HEK293 (cell line): ENCODE measurements around the gene KRT5.

Experiments
- BCL11A ChIP-seq: fragments of 450-650 bp; formaldehyde crosslinking; IDR thresholded peaks from 2 replicates; pipeline ENCODE4 v1.5.1; 2016; ENCODE audit warnings: low read depth, missing biosample characterization, missing genetic modification characterization
- EGR2 ChIP-seq: fragments of 450-650 bp; formaldehyde crosslinking; IDR thresholded peaks from 2 replicates; pipeline ENCODE4 v1.5.1; 2016; ENCODE audit warnings: low read depth, missing biosample characterization, missing genetic modification characterization
- HOXA7 ChIP-seq: sonication (generic); formaldehyde crosslinking; IDR thresholded peaks from 2 replicates; pipeline ENCODE4 v1.8.1; 2022; ENCODE audit warnings: missing genetic modification reagents, borderline replicate concordance
- OVOL3 ChIP-seq: fragments of 450-650 bp; formaldehyde crosslinking; IDR thresholded peaks from 2 replicates; pipeline ENCODE4 v1.5.1; 2016; ENCODE audit warnings: missing biosample characterization, missing genetic modification characterization
- SETDB1 ChIP-seq: IDR thresholded peaks from one replicate; pipeline ENCODE4 v1.6.1; 2017; ENCODE audit warnings: mild to moderate bottlenecking, low read length, moderate library complexity, mixed read lengths; ENCODE audit not compliant: insufficient read length
- SP2 ChIP-seq: fragments of 450-650 bp; formaldehyde crosslinking; IDR thresholded peaks from 2 replicates; pipeline ENCODE4 v1.5.1; 2016; ENCODE audit warnings: missing biosample characterization, missing genetic modification characterization
- TRIM28 ChIP-seq: IDR thresholded peaks from 2 replicates; pipeline ENCODE4 v1.6.1; 2011; ENCODE audit warnings: low read length, control low read depth, borderline replicate concordance
- WT1 ChIP-seq: fragments of 450-650 bp; formaldehyde crosslinking; IDR thresholded peaks from 2 replicates; pipeline ENCODE4 v1.5.1; 2016; ENCODE audit warnings: missing biosample characterization, missing genetic modification characterization
- YY1 ChIP-seq: fragments of 450-650 bp; formaldehyde crosslinking; IDR thresholded peaks from 2 replicates; pipeline ENCODE4 v1.5.1; 2018; ENCODE audit warnings: missing biosample characterization, missing genetic modification characterization
- YY2 ChIP-seq: fragments of 450-650 bp; formaldehyde crosslinking; IDR thresholded peaks from 2 replicates; pipeline ENCODE4 v1.5.1; 2016; ENCODE audit warnings: missing biosample characterization, missing genetic modification characterization
- ZFP69B ChIP-seq: fragments of 450-650 bp; formaldehyde crosslinking; IDR thresholded peaks from 2 replicates; pipeline ENCODE4 v1.5.1; 2016; ENCODE audit warnings: missing biosample characterization, missing genetic modification characterization
- ZNF114 ChIP-seq: fragments of 450-650 bp; formaldehyde crosslinking; IDR thresholded peaks from 2 replicates; pipeline ENCODE4 v1.5.0; 2017; ENCODE audit warnings: missing biosample characterization, missing genetic modification characterization
- ZNF155 ChIP-seq: fragments of 450-650 bp; formaldehyde crosslinking; IDR thresholded peaks from 2 replicates; pipeline ENCODE4 v1.5.1; 2016; ENCODE audit warnings: missing biosample characterization, missing genetic modification characterization
- ZNF223 ChIP-seq: fragments of 450-650 bp; formaldehyde crosslinking; IDR thresholded peaks from 2 replicates; pipeline ENCODE4 v1.5.1; 2016; ENCODE audit warnings: missing biosample characterization, missing genetic modification characterization
- ZNF324 ChIP-seq: fragments of 450-650 bp; formaldehyde crosslinking; IDR thresholded peaks from 2 replicates; pipeline ENCODE4 v1.5.1; 2016; ENCODE audit warnings: missing biosample characterization, missing genetic modification characterization
- ZNF366 ChIP-seq: fragments of 450-650 bp; formaldehyde crosslinking; conservative IDR thresholded peaks from 2 replicates; pipeline ENCODE4 v1.5.1; 2016; ENCODE audit warnings: missing biosample characterization, missing genetic modification characterization
- ZNF560 ChIP-seq: fragments of 450-650 bp; formaldehyde crosslinking; IDR thresholded peaks from 2 replicates; pipeline ENCODE4 v1.5.1; 2017; ENCODE audit warnings: missing biosample characterization, missing genetic modification characterization, borderline replicate concordance
- ZNF561 ChIP-seq: fragments of 450-650 bp; IDR thresholded peaks from 2 replicates; pipeline ENCODE4 v1.5.1; 2018; ENCODE audit warnings: missing biosample characterization, missing genetic modification characterization, borderline replicate concordance
- ZNF624 ChIP-seq: fragments of 450-650 bp; formaldehyde crosslinking; IDR thresholded peaks from 2 replicates; pipeline ENCODE4 v1.5.1; 2017; ENCODE audit warnings: missing biosample characterization, missing genetic modification characterization
- ZNF768 ChIP-seq: fragments of 450-650 bp; formaldehyde crosslinking; IDR thresholded peaks from 2 replicates; pipeline ENCODE4 v1.5.1; 2018; ENCODE audit warnings: missing biosample characterization, mild to moderate bottlenecking, missing genetic modification characterization
- ZNF785 ChIP-seq: fragments of 450-650 bp; formaldehyde crosslinking; IDR thresholded peaks from 2 replicates; pipeline ENCODE4 v1.5.1; 2016; ENCODE audit warnings: missing biosample characterization, missing genetic modification characterization
- TF ChIP-seq, protein P1 (sequence below): fragments of 450-650 bp; formaldehyde crosslinking; IDR thresholded peaks from 2 replicates; pipeline ENCODE4 v1.5.1; 2016; ENCODE audit warnings: missing biosample characterization, missing genetic modification characterization, borderline replicate concordance
- TF ChIP-seq, protein P2 (sequence below): fragments of 450-650 bp; formaldehyde crosslinking; IDR thresholded peaks from 2 replicates; pipeline ENCODE4 v1.5.1; 2016; ENCODE audit warnings: missing biosample characterization, missing genetic modification characterization, borderline replicate concordance
- TF ChIP-seq, protein P3 (sequence below): fragments of 450-650 bp; formaldehyde crosslinking; IDR thresholded peaks from 2 replicates; pipeline ENCODE4 v1.5.1; 2016; ENCODE audit warnings: missing biosample characterization, missing genetic modification characterization
- TF ChIP-seq, protein P4 (sequence below): fragments of 450-650 bp; formaldehyde crosslinking; IDR thresholded peaks from 2 replicates; pipeline ENCODE4 v1.5.1; 2016; ENCODE audit warnings: missing biosample characterization, missing genetic modification characterization, low read depth
- TF ChIP-seq, protein P5 (sequence below): fragments of 450-650 bp; formaldehyde crosslinking; IDR thresholded peaks from 2 replicates; pipeline ENCODE4 v1.5.1; 2016; ENCODE audit warnings: missing biosample characterization, missing genetic modification characterization, low read depth

KRT5 gene

DNA sequence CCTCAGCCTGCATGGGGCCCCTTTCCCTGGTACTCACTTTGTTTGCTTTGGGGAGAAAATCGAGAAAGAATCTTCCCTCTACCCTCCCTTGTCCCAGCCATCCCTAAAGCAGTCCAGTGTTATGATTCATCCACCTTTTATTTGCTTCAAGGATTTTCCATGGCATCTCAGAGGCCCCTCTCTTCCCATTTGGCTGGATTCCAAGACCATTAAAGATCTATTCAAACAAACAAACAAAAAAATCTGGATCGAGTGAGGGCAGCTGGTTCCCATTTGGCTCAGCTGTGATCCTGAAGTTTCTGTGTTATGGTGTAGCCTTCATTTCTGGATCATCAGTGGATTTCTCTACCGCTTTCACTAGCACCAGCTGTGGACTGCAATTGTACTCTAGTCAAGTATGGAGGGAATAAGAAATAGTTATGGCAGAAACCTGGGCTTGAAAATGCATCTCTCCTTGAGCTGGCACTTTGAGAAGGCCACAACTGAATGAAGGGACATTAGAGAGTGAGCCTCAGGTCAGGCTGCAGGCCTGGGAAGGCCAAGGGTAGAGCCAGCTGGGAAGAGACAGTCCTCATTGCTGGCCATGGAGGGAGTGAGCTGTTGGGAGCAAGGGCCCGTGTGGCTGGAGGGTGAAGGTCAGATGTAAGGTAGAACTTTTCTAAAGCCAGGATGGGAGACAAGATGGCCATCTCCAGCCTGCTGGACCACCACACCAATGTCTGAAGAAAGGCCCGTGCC, 19.1 kb upstream of the KRT5 start (continued):
- TF ChIP-seq, protein P1, sequence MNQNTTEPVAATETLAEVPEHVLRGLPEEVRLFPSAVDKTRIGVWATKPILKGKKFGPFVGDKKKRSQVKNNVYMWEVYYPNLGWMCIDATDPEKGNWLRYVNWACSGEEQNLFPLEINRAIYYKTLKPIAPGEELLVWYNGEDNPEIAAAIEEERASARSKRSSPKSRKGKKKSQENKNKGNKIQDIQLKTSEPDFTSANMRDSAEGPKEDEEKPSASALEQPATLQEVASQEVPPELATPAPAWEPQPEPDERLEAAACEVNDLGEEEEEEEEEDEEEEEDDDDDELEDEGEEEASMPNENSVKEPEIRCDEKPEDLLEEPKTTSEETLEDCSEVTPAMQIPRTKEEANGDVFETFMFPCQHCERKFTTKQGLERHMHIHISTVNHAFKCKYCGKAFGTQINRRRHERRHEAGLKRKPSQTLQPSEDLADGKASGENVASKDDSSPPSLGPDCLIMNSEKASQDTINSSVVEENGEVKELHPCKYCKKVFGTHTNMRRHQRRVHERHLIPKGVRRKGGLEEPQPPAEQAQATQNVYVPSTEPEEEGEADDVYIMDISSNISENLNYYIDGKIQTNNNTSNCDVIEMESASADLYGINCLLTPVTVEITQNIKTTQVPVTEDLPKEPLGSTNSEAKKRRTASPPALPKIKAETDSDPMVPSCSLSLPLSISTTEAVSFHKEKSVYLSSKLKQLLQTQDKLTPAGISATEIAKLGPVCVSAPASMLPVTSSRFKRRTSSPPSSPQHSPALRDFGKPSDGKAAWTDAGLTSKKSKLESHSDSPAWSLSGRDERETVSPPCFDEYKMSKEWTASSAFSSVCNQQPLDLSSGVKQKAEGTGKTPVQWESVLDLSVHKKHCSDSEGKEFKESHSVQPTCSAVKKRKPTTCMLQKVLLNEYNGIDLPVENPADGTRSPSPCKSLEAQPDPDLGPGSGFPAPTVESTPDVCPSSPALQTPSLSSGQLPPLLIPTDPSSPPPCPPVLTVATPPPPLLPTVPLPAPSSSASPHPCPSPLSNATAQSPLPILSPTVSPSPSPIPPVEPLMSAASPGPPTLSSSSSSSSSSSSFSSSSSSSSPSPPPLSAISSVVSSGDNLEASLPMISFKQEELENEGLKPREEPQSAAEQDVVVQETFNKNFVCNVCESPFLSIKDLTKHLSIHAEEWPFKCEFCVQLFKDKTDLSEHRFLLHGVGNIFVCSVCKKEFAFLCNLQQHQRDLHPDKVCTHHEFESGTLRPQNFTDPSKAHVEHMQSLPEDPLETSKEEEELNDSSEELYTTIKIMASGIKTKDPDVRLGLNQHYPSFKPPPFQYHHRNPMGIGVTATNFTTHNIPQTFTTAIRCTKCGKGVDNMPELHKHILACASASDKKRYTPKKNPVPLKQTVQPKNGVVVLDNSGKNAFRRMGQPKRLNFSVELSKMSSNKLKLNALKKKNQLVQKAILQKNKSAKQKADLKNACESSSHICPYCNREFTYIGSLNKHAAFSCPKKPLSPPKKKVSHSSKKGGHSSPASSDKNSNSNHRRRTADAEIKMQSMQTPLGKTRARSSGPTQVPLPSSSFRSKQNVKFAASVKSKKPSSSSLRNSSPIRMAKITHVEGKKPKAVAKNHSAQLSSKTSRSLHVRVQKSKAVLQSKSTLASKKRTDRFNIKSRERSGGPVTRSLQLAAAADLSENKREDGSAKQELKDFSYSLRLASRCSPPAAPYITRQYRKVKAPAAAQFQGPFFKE (tag by site-specific recombination), result no peak
- TF ChIP-seq SP2 (tag by site-specific recombination) (no peak), HOXA7 (CRISPR knock-in tag) (no peak), ZNF768 (no peak), YY2 (tag by site-specific recombination) (no peak), BCL11A (tag by site-specific recombination) (no peak), EGR2 (tag by site-specific recombination) (no peak), ZNF785 (no peak), ZNF223 (tag by site-specific recombination) (no peak), ZNF114 (no peak), ZNF561 (no peak), ZNF560 (tag by site-specific recombination) (no peak), ZNF624 (tag by site-specific recombination) (no peak), ZNF155 (tag by site-specific recombination) (no peak), OVOL3 (tag by site-specific recombination) (no peak), TRIM28 (no peak), YY1 (no peak), ZNF324 (no peak), ZNF366 (tag by site-specific recombination) (peak; percentile 59; the same call in 1 of the 2 replicates), ZFP69B (no peak), SETDB1 (no peak), WT1 (tag by site-specific recombination) (peak; percentile 62)
- TF ChIP-seq, protein P2, sequence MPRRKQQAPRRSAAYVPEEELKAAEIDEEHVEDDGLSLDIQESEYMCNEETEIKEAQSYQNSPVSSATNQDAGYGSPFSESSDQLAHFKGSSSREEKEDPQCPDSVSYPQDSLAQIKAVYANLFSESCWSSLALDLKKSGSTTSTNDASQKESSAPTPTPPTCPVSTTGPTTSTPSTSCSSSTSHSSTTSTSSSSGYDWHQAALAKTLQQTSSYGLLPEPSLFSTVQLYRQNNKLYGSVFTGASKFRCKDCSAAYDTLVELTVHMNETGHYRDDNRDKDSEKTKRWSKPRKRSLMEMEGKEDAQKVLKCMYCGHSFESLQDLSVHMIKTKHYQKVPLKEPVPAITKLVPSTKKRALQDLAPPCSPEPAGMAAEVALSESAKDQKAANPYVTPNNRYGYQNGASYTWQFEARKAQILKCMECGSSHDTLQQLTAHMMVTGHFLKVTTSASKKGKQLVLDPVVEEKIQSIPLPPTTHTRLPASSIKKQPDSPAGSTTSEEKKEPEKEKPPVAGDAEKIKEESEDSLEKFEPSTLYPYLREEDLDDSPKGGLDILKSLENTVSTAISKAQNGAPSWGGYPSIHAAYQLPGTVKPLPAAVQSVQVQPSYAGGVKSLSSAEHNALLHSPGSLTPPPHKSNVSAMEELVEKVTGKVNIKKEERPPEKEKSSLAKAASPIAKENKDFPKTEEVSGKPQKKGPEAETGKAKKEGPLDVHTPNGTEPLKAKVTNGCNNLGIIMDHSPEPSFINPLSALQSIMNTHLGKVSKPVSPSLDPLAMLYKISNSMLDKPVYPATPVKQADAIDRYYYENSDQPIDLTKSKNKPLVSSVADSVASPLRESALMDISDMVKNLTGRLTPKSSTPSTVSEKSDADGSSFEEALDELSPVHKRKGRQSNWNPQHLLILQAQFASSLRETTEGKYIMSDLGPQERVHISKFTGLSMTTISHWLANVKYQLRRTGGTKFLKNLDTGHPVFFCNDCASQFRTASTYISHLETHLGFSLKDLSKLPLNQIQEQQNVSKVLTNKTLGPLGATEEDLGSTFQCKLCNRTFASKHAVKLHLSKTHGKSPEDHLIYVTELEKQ (tag by site-specific recombination), result peak; percentile 66; the same call in 1 of the 2 replicates
- TF ChIP-seq, protein P3, sequence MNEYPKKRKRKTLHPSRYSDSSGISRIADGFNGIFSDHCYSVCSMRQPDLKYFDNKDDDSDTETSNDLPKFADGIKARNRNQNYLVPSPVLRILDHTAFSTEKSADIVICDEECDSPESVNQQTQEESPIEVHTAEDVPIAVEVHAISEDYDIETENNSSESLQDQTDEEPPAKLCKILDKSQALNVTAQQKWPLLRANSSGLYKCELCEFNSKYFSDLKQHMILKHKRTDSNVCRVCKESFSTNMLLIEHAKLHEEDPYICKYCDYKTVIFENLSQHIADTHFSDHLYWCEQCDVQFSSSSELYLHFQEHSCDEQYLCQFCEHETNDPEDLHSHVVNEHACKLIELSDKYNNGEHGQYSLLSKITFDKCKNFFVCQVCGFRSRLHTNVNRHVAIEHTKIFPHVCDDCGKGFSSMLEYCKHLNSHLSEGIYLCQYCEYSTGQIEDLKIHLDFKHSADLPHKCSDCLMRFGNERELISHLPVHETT (tag by site-specific recombination), result no peak
- TF ChIP-seq, protein P4, sequence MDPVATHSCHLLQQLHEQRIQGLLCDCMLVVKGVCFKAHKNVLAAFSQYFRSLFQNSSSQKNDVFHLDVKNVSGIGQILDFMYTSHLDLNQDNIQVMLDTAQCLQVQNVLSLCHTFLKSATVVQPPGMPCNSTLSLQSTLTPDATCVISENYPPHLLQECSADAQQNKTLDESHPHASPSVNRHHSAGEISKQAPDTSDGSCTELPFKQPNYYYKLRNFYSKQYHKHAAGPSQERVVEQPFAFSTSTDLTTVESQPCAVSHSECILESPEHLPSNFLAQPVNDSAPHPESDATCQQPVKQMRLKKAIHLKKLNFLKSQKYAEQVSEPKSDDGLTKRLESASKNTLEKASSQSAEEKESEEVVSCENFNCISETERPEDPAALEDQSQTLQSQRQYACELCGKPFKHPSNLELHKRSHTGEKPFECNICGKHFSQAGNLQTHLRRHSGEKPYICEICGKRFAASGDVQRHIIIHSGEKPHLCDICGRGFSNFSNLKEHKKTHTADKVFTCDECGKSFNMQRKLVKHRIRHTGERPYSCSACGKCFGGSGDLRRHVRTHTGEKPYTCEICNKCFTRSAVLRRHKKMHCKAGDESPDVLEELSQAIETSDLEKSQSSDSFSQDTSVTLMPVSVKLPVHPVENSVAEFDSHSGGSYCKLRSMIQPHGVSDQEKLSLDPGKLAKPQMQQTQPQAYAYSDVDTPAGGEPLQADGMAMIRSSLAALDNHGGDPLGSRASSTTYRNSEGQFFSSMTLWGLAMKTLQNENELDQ (tag by site-specific recombination), result no peak
- TF ChIP-seq, protein P5, sequence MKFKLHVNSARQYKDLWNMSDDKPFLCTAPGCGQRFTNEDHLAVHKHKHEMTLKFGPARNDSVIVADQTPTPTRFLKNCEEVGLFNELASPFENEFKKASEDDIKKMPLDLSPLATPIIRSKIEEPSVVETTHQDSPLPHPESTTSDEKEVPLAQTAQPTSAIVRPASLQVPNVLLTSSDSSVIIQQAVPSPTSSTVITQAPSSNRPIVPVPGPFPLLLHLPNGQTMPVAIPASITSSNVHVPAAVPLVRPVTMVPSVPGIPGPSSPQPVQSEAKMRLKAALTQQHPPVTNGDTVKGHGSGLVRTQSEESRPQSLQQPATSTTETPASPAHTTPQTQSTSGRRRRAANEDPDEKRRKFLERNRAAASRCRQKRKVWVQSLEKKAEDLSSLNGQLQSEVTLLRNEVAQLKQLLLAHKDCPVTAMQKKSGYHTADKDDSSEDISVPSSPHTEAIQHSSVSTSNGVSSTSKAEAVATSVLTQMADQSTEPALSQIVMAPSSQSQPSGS (tag by site-specific recombination), result no peak
